H1 (cell line): ENCODE measurements around the gene IRAK3. TPM values are rescaled to one million over a fixed set of nuclear protein-coding genes. Genes with fewer than 3 reads are reported as not detected.

Source experiments
- CTCF ChIA-PET: fragments of 300-600 bp; sonication (Branson Sonifier 250); formaldehyde crosslinking; loops from one replicate; lab custom pipeline; 2021; ENCODE audit not compliant: partially characterized antibody; lab: Charles Lee
- POLR2A ChIA-PET: fragments of 300-600 bp; sonication (Branson Sonifier 250); formaldehyde crosslinking; loops from one replicate; lab custom pipeline; 2021; ENCODE audit warnings: inconsistent platforms; ENCODE audit not compliant: partially characterized antibody; lab: Charles Lee
- DNase-seq, 2 experiments: peaks; one replicate each; pipeline versions ENCODE4 v3.0.0 to v3.0.0-alpha.2; 2010 to 2022; ENCODE audit warnings: low spot score in 2 of 2, low read depth in 1 of 2, mixed read lengths in 1 of 2
- FAIRE-seq: peaks from 2 replicates; lab custom pipeline; 2011; peaks lifted over from hg19 to GRCh38; lab: Jason Lieb, UNC
- H2AFZ ChIP-seq: 2 replicates; pipeline ENCODE4 v1.8.1; 2012; ENCODE audit warnings: low read length, inconsistent platforms
- H2AK5ac ChIP-seq: 2 replicates; pipeline ENCODE4 v1.6.1; 2013; ENCODE audit warnings: low read depth, low read length
- H2BK120ac ChIP-seq: replicated peaks from 2 replicates; pipeline ENCODE3; 2013; ENCODE audit warnings: low read depth, low read length, inconsistent platforms
- H2BK12ac ChIP-seq: 2 replicates; pipeline ENCODE4 v1.6.1; 2013; ENCODE audit warnings: low read depth, low read length
- H2BK15ac ChIP-seq: 2 replicates; pipeline ENCODE4 v1.6.1; 2013; ENCODE audit warnings: low read length
- H2BK20ac ChIP-seq: 2 replicates; pipeline ENCODE4 v1.6.1; 2013; ENCODE audit warnings: low read length
- H2BK5ac ChIP-seq: 2 replicates; pipeline ENCODE4 v1.6.1; 2013; ENCODE audit warnings: low read depth, low read length
- H3K14ac ChIP-seq: 2 replicates; pipeline ENCODE4 v1.6.1; 2013; ENCODE audit warnings: inconsistent platforms; ENCODE audit not compliant: insufficient read length
- H3K18ac ChIP-seq: 2 replicates; pipeline ENCODE4 v1.6.1; 2013; ENCODE audit warnings: low read length; ENCODE audit errors: extremely low read depth
- H3K23ac ChIP-seq: 2 replicates; pipeline ENCODE4 v1.6.1; 2013; ENCODE audit warnings: inconsistent platforms; ENCODE audit not compliant: insufficient read length
- H3K23me2 ChIP-seq: 2 replicates; pipeline ENCODE4 v1.6.1; 2013; ENCODE audit warnings: low read depth, low read length
- H3K27ac ChIP-seq: 2 replicates; pipeline ENCODE4 v1.6.1; 2011; ENCODE audit warnings: low read depth, low read length, inconsistent platforms
- H3K27me3 ChIP-seq, 4 experiments: replicated peaks in 1 of 4; 1 replicate in 1 of 4; 2 replicates in 3 of 4; pipeline versions ENCODE4 v1.6.1 to v1.8.1; 2011 to 2013; ENCODE audit warnings: low read length in 3 of 4, mild to moderate bottlenecking in 3 of 4, inconsistent platforms in 2 of 4, mixed read lengths in 2 of 4, moderate library complexity in 1 of 4; ENCODE audit not compliant: control insufficient read depth in 3 of 4, insufficient read depth in 3 of 4; ENCODE audit errors: extremely low read depth in 1 of 4
- H3K36me3 ChIP-seq, 4 experiments: 2 replicates each; pipeline versions ENCODE4 v1.6.1 to v1.8.1; 2011 to 2013; ENCODE audit warnings: mild to moderate bottlenecking in 4 of 4, low read length in 3 of 4, moderate library complexity in 2 of 4, control low read depth in 1 of 4, inconsistent platforms in 1 of 4; ENCODE audit not compliant: insufficient read depth in 4 of 4, control insufficient read depth in 2 of 4
- H3K4ac ChIP-seq: replicated peaks from 2 replicates; pipeline ENCODE3; 2013; ENCODE audit warnings: low read length, low read depth, mixed read lengths, inconsistent platforms; ENCODE audit not compliant: insufficient read length
- H3K4me1 ChIP-seq, 4 experiments: replicated peaks in 1 of 4; 1 replicate in 1 of 4; 2 replicates in 3 of 4; pipeline versions ENCODE4 v1.6.1 to v1.8.1; 2011 to 2013; ENCODE audit warnings: low read length in 3 of 4, inconsistent platforms in 2 of 4, mixed read lengths in 1 of 4; ENCODE audit not compliant: insufficient read depth in 4 of 4, control insufficient read depth in 3 of 4
- H3K4me2 ChIP-seq, 2 experiments: 2 replicates each; pipeline versions ENCODE4 v1.6.1 to v1.8.1; 2011 to 2013; ENCODE audit warnings: low read depth in 2 of 2, low read length in 2 of 2, control low read depth in 1 of 2, inconsistent platforms in 1 of 2, mild to moderate bottlenecking in 1 of 2; ENCODE audit not compliant: insufficient read depth in 1 of 2
- H3K4me3 ChIP-seq, 4 experiments: fragments of 200-600, 300-600 bp in 1 of 4; sonication (generic), shearing (Covaris generic), sonication (Bioruptor Twin) in 1 of 4; 2 replicates each; pipeline versions ENCODE4 v1.5.1 to v1.8.1; 2011 to 2016; ENCODE audit warnings: low read length in 4 of 4, low read depth in 3 of 4, control low read depth in 2 of 4, inconsistent platforms in 2 of 4, mild to moderate bottlenecking in 2 of 4, mixed read lengths in 1 of 4, moderate library complexity in 1 of 4; ENCODE audit not compliant: insufficient read depth in 2 of 4; ENCODE audit errors: extremely low read depth in 1 of 4
- H3K56ac ChIP-seq: replicated peaks from 2 replicates; pipeline ENCODE3; 2013; ENCODE audit warnings: low read depth, mild to moderate bottlenecking, mixed read lengths, low read length, inconsistent platforms; ENCODE audit not compliant: insufficient read length
- H3K79me1 ChIP-seq: 2 replicates; pipeline ENCODE4 v1.6.1; 2013; ENCODE audit warnings: low read depth, low read length, control low read depth
- H3K79me2 ChIP-seq, 2 experiments: 2 replicates each; pipeline versions ENCODE4 v1.6.1 to v1.8.1; 2012 to 2013; ENCODE audit warnings: low read length in 2 of 2, mild to moderate bottlenecking in 2 of 2, inconsistent platforms in 1 of 2; ENCODE audit not compliant: insufficient read depth in 2 of 2, control insufficient read depth in 1 of 2
- H3K9ac ChIP-seq, 4 experiments: replicated peaks in 1 of 4; 1 replicate in 1 of 4; 2 replicates in 3 of 4; pipeline versions ENCODE4 v1.6.1 to v1.8.1; 2011 to 2013; ENCODE audit warnings: low read depth in 3 of 4, low read length in 3 of 4, control low read depth in 2 of 4, mild to moderate bottlenecking in 2 of 4, moderate library complexity in 2 of 4, inconsistent platforms in 1 of 4; ENCODE audit errors: extremely low read depth in 1 of 4
- H3K9me3 ChIP-seq, 2 experiments: 2 replicates each; pipeline versions ENCODE4 v1.6.1 to v1.8.1; 2012 to 2013; ENCODE audit warnings: mild to moderate bottlenecking in 2 of 2, moderate library complexity in 2 of 2, control low read depth in 1 of 2, inconsistent platforms in 1 of 2, low read depth in 1 of 2, low read length in 1 of 2, mixed read lengths in 1 of 2; ENCODE audit not compliant: insufficient read depth in 2 of 2
- H4K20me1 ChIP-seq, 2 experiments: replicated peaks in 1 of 2; 2 replicates each; pipeline versions ENCODE3 to v1.8.1; 2011 to 2013; ENCODE audit warnings: inconsistent platforms in 2 of 2, low read length in 2 of 2, mild to moderate bottlenecking in 1 of 2; ENCODE audit not compliant: insufficient read depth in 2 of 2, control insufficient read depth in 1 of 2
- H4K5ac ChIP-seq: 2 replicates; pipeline ENCODE4 v1.6.1; 2013; ENCODE audit warnings: low read length, low read depth, mixed read lengths, inconsistent platforms; ENCODE audit not compliant: insufficient read length
- H4K8ac ChIP-seq: 2 replicates; pipeline ENCODE4 v1.8.0; 2013; ENCODE audit warnings: mild to moderate bottlenecking, moderate library complexity, low read length, inconsistent platforms; ENCODE audit not compliant: insufficient read depth; ENCODE audit errors: extremely low read depth
- H4K91ac ChIP-seq: replicated peaks from 2 replicates; pipeline ENCODE3; 2013; ENCODE audit warnings: low read length, mixed read lengths, inconsistent platforms; ENCODE audit not compliant: insufficient read length
- ASH2L ChIP-seq: fragments of 200-600, 300-600 bp; sonication (generic); IDR thresholded peaks from one replicate; pipeline ENCODE4 v1.7.1; 2017; ENCODE audit warnings: low read length
- BCL11A ChIP-seq, 2 experiments: IDR thresholded peaks; one replicate each; pipeline ENCODE4 v1.6.1; 2011; ENCODE audit warnings: low read depth in 2 of 2, low read length in 2 of 2, mild to moderate bottlenecking in 2 of 2
- BRCA1 ChIP-seq: IDR thresholded peaks from 2 replicates; pipeline ENCODE4 v1.6.1; 2012; ENCODE audit warnings: low read depth, low read length, improper control_type of control experiment
- EP300 ChIP-seq, 2 experiments: IDR thresholded peaks; 1 replicate in 1 of 2; 2 replicates in 1 of 2; pipeline ENCODE4 v1.6.1; 2011 to 2012; ENCODE audit warnings: low read depth in 2 of 2, low read length in 2 of 2, mild to moderate bottlenecking in 2 of 2, borderline replicate concordance in 1 of 2, inconsistent platforms in 1 of 2, moderate library complexity in 1 of 2
- EZH2 ChIP-seq: fragments of 200-600 bp; sonication (generic); IDR thresholded peaks from 2 replicates; pipeline ENCODE4 v1.7.1; 2012; ENCODE audit warnings: low read depth, mild to moderate bottlenecking, moderate library complexity, low read length, inconsistent platforms; ENCODE audit not compliant: severe bottlenecking
- HDAC6 ChIP-seq: IDR thresholded peaks from one replicate; pipeline ENCODE4 v1.7.1; 2012; ENCODE audit warnings: low read depth, mild to moderate bottlenecking, inconsistent platforms, low read length, moderate library complexity
- RBBP5 ChIP-seq: IDR thresholded peaks from 2 replicates; pipeline ENCODE4 v1.7.1; 2012; ENCODE audit warnings: low read depth, mild to moderate bottlenecking, inconsistent platforms, low read length, moderate library complexity, borderline replicate concordance
- RNF2 ChIP-seq: fragments of 200-900, 300-1000 bp; sonication (generic); IDR thresholded peaks from 2 replicates; pipeline ENCODE4 v1.7.1; 2016; ENCODE audit warnings: borderline replicate concordance, low read depth, mild to moderate bottlenecking, antibody characterized with exemption, low read length; ENCODE audit not compliant: poor library complexity, severe bottlenecking; ENCODE audit errors: missing control alignments
- SIX5 ChIP-seq: IDR thresholded peaks from 2 replicates; pipeline ENCODE4 v1.6.1; 2011; ENCODE audit warnings: mild to moderate bottlenecking, low read depth, low read length
- SP1 ChIP-seq: IDR thresholded peaks from 2 replicates; pipeline ENCODE4 v1.6.1; 2011; ENCODE audit warnings: low read depth, low read length
- TAF1 ChIP-seq: IDR thresholded peaks from 2 replicates; pipeline ENCODE4 v1.6.1; 2011; ENCODE audit warnings: mild to moderate bottlenecking, low read depth, low read length
- YY1 ChIP-seq: IDR thresholded peaks from 2 replicates; pipeline ENCODE4 v1.6.1; 2011; ENCODE audit warnings: low read depth, mild to moderate bottlenecking, low read length
- WGBS, 2 experiments: shearing (Covaris generic) in 1 of 2; methylation state at CpG; one replicate each; pipeline versions ENCODE4 v1.1.6 to v1.1.7; 2013 to 2015; ENCODE audit warnings: low lambda C conversion rate in 2 of 2, mixed read lengths in 2 of 2, inconsistent platforms in 1 of 2, low coverage in 1 of 2, missing lambda C conversion rate in 1 of 2; ENCODE audit not compliant: insufficient replicate concordance in 2 of 2, insufficient coverage in 1 of 2, insufficient read length in 1 of 2; ENCODE audit errors: extremely low coverage in 1 of 2, missing lambda C conversion rate in 1 of 2; 5-methylcytosine and 5-hydroxymethylcytosine counted together
- polyA plus RNA-seq, 7 experiments: library from polyadenylated mRNA; depleted of rRNA in 3 of 7; stranded (reverse) in 5 of 7; unstranded in 2 of 7; fragments of >200 nt in 5 of 7; fragments of 200-250 nt in 2 of 7; gene quantifications; 1 replicate in 5 of 7; 2 replicates in 1 of 7; 4 replicates in 1 of 7; pipeline versions ENCODE4 v1.2.1 to v1.2.3, GENCODE V29; 2011 to 2013; ENCODE audit warnings: missing spikeins in 2 of 7, mixed read lengths in 2 of 7
- total RNA-seq: library from RNA; stranded (reverse); fragmentation: NEBNext Ultra II Directional; extraction: Animal tissue kit (Norgen Biotek cat#: 25700); gene quantifications from 2 replicates; pipeline ENCODE4 v1.2.1, GENCODE V29; 2021
- TF ChIP-seq, protein P1 (sequence below): IDR thresholded peaks from 2 replicates; pipeline ENCODE4 v1.6.1; 2012; ENCODE audit warnings: inconsistent platforms
- TF ChIP-seq, protein P2 (sequence below): IDR thresholded peaks from 2 replicates; pipeline ENCODE4 v1.6.1; 2012; ENCODE audit warnings: inconsistent platforms

IRAK3 gene
- total and polyA plus RNA-seq, 2 of the 8 experiments (the other 6 are each of a cell fraction or from before 2014, with no cell fraction given), result 0.51 to 2.2 TPM

DNA sequence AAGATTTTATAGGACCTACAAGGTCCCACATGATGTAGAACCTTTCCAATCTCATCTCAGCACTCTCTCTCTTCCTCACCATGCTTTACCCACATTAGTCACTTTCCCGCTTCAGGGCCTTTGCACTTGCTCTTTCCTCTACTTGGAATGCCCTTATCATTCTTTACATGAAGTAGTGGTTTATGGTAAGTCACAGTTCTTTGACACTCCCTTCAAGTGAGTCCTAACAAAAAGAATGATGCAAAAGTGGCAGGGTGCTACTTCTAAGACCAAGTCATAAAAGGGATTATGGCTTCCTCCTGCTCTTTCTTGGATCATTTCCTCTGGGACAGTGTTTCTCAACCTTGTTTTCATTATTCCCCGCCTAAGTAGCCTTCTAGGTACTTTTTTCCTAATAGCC, 32.4 kb upstream of the IRAK3 start:
- Histone ChIP-seq H3K4ac (no peak overlapping the region), H2BK120ac (no peak overlapping the region), H3K36me3 (no peaks in the 10 kb centered on the region; a peak in 2 of 8 replicates), H3K56ac (no peak overlapping the region), H2AK5ac (no peak overlapping the region), H3K18ac (no peak overlapping the region), H2BK20ac (no peak overlapping the region), H4K8ac (no peak overlapping the region), H3K79me2 (no peaks in the 10 kb centered on the region), H3K23ac (no peak overlapping the region), H4K5ac (no peak overlapping the region), H3K14ac (no peak overlapping the region), H3K27ac (no peak overlapping the region), H2BK5ac (no peak overlapping the region), H3K4me2 (no peak overlapping the region), H4K20me1 (no peaks in the 10 kb centered on the region), H2AFZ (no peak overlapping the region), H4K91ac (no peak overlapping the region), H3K79me1 (no peaks in the 10 kb centered on the region), H3K4me1 (no peaks in the 10 kb centered on the region), H3K9ac (no peak overlapping the region), H3K4me3 (no peak overlapping the region), H3K9me3 (peaks cover 0 to 5% of the 10 kb centered on the region in 2 experiments; a peak in 1 of 4 replicates), H3K27me3 (no peaks in the 10 kb centered on the region), H2BK12ac (no peak overlapping the region), H3K23me2 (no peaks in the 10 kb centered on the region), H2BK15ac (no peak overlapping the region)
- FAIRE-seq (no peak), DNase-seq (no peak)
- ChIA-PET POLR2A (no interaction called here), CTCF (no interaction called here)
- WGBS, 2 experiments, result 82% methylated on average over 2 of the region's 2 CpGs; no CpG with 5 or more reads in 1 of the 2 experiments
- TF ChIP-seq TAF1 (no peak), ASH2L (no peak), RBBP5 (no peak), EP300 (IDR thresholded peaks at IDR 0.05; ENCODE audit: borderline replicate concordance in 1 of 2, low read depth in 2 of 2, low read length in 2 of 2) (no peak), SIX5 (no peak), RNF2 (no peak), YY1 (no peak), HDAC6 (no peak), EZH2 (no peak), BCL11A (IDR thresholded peaks at IDR 0.05; ENCODE audit: low read depth in 2 of 2, low read length in 2 of 2) (no peak), BRCA1 (no peak), SP1 (no peak)
- TF ChIP-seq, protein P1, sequence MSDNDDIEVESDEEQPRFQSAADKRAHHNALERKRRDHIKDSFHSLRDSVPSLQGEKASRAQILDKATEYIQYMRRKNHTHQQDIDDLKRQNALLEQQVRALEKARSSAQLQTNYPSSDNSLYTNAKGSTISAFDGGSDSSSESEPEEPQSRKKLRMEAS, result no peak
- TF ChIP-seq, protein P2, sequence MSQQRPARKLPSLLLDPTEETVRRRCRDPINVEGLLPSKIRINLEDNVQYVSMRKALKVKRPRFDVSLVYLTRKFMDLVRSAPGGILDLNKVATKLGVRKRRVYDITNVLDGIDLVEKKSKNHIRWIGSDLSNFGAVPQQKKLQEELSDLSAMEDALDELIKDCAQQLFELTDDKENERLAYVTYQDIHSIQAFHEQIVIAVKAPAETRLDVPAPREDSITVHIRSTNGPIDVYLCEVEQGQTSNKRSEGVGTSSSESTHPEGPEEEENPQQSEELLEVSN, result no peak
